Measurements from ENCODE around the gene SLC4A11. TPM values are rescaled to one million over a fixed set of nuclear protein-coding genes. Genes with fewer than 3 reads are reported as not detected.
A peak's percentile ranks its signal among the peaks of the same experiment; 100 is the strongest.

Gene SLC4A11
- total RNA-seq, 3 donors from 2014 or later: 0.31 to 1.2 (median 1.1) TPM

- Histone ChIP-seq H3K36me3 (ENCODE audit: low read depth) (no peaks in the 10 kb centered on the region), H3K4me3 (no peak overlapping the region), H3K9me3 (no peaks in the 10 kb centered on the region), H3K4me1 (ENCODE audit: low read depth) (peaks cover 4% of the 10 kb centered on the region)
- DNase-seq (peak in 2 of 3 donors; percentile 69 to 77), ATAC-seq (peak; percentile 62)
- intact Hi-C loops (cut with DNase I, micrococcal nuclease): no loop called here
- TF ChIP-seq CTCF (IDR thresholded peaks at IDR 0.05): no peak
These were observed 14.1 kb downstream of the SLC4A11 start for GRCh38 chr20:3224681-3225421.

GRCh38 chr20:3223994-3224680 lies 14.9 kb downstream of the SLC4A11 start:
- intact Hi-C loops (cut with DNase I, micrococcal nuclease): no loop called here
- Histone ChIP-seq H3K4me1 (ENCODE audit: low read depth) (peaks cover 4% of the 10 kb centered on the region), H3K9me3 (no peaks in the 10 kb centered on the region), H3K36me3 (ENCODE audit: low read depth) (no peaks in the 10 kb centered on the region), H3K4me3 (no peak overlapping the region)
- TF ChIP-seq CTCF (IDR thresholded peaks at IDR 0.05): no peak
- ATAC-seq (no peak), DNase-seq (no peak)

- no peak for TF ChIP-seq CTCF (IDR thresholded peaks at IDR 0.05)
- H3K9me3 ChIP-seq: no peaks in the 10 kb centered on the region
- no peak for ATAC-seq
- peaks cover 7% of the 10 kb centered on the region for H3K4me1 ChIP-seq (ENCODE audit: low read depth)
- intact Hi-C loops (cut with DNase I, micrococcal nuclease): no loop called here
- DNase-seq: no peak
- no peak overlapping the region for H3K4me3 ChIP-seq
- H3K36me3 ChIP-seq (ENCODE audit: low read depth): no peaks in the 10 kb centered on the region
These were observed 15.4 kb downstream of the SLC4A11 start for GRCh38 chr20:3223651-3223993.

GRCh38 chr20:3222635-3223600 lies 16.1 kb downstream of the SLC4A11 start:
- intact Hi-C loops (cut with DNase I, micrococcal nuclease): no loop called here
- Histone ChIP-seq H3K4me3 (no peak overlapping the region), H3K36me3 (ENCODE audit: low read depth) (no peaks in the 10 kb centered on the region), H3K9me3 (no peaks in the 10 kb centered on the region), H3K4me1 (ENCODE audit: low read depth) (peaks cover 12% of the 10 kb centered on the region)
- TF ChIP-seq CTCF (IDR thresholded peaks at IDR 0.05): no peak
- ATAC-seq (peak; percentile 41), DNase-seq (no peak)

GRCh38 chr20:3221398-3222226 lies 17.4 kb downstream of the SLC4A11 start:
- ATAC-seq (peak; percentile 82), DNase-seq (peak; percentile 46 to 78 (median 74))
- H3K4me1 ChIP-seq (ENCODE audit: low read depth): peaks cover 12% of the 10 kb centered on the region
- H3K4me3 ChIP-seq: no peak overlapping the region
- no peaks in the 10 kb centered on the region for H3K9me3 ChIP-seq
- TF ChIP-seq CTCF (IDR thresholded peaks at IDR 0.05): no peak
- intact Hi-C loops (cut with DNase I, micrococcal nuclease): no loop called here
- no peaks in the 10 kb centered on the region for H3K36me3 ChIP-seq (ENCODE audit: low read depth)
